K562 (cell line): ENCODE data around the gene P2RY6.

Source experiments
- BHLHE40 ChIP-seq: IDR thresholded peaks from 2 replicates; pipeline ENCODE4 v1.6.1; 2011; ENCODE audit warnings: low read length, improper control_type of control experiment
- CTCF ChIP-seq, 3 experiments: IDR thresholded peaks in 2 of 3; conservative IDR thresholded peaks in 1 of 3; 2 replicates each; pipeline ENCODE4 v1.5.1; 2011 to 2012; ENCODE audit warnings: low read length in 3 of 3, mild to moderate bottlenecking in 3 of 3, control low read depth in 2 of 3, improper control_type of control experiment in 1 of 3, inconsistent platforms in 1 of 3, low read depth in 1 of 3, mixed read lengths in 1 of 3, moderate library complexity in 1 of 3; ENCODE audit not compliant: insufficient read depth in 2 of 3
- DACH1 ChIP-seq: fragments of 450-650 bp; IDR thresholded peaks from 2 replicates; pipeline ENCODE4 v1.6.1; 2018; ENCODE audit not compliant: partially characterized antibody
- ESRRA ChIP-seq: fragments of 450-650 bp; IDR thresholded peaks from 2 replicates; pipeline ENCODE4 v1.6.1; 2014; ENCODE audit warnings: low read depth, mild to moderate bottlenecking, moderate library complexity, borderline replicate concordance
- EZH2 ChIP-seq: IDR thresholded peaks from 2 replicates; pipeline ENCODE4 v1.6.1; 2012; ENCODE audit warnings: low read depth, mild to moderate bottlenecking, inconsistent platforms, low read length, borderline replicate concordance
- GMEB1 ChIP-seq: fragments of 250-450 bp; sonication (Bioruptor Pico); IDR thresholded peaks from 2 replicates; pipeline ENCODE4 v1.4.0; 2020; ENCODE audit warnings: mild to moderate bottlenecking
- KAT8 ChIP-seq: fragments of 450-650 bp; IDR thresholded peaks from 2 replicates; pipeline ENCODE4 v1.6.1; 2016; ENCODE audit warnings: low read depth, mild to moderate bottlenecking
- PATZ1 ChIP-seq: fragments of 250-450 bp; sonication (Bioruptor Pico); IDR thresholded peaks from 2 replicates; pipeline ENCODE4 v1.5.0; 2020; ENCODE audit warnings: mild to moderate bottlenecking, borderline replicate concordance
- RBM39 ChIP-seq: fragments of 200-400 bp; formaldehyde crosslinking; optimal IDR thresholded peaks from 2 replicates; pipeline ENCODE3; 2018; ENCODE audit warnings: low read depth, low read length
- STAT5A ChIP-seq: IDR thresholded peaks from 2 replicates; pipeline ENCODE4 v1.6.1; 2012; ENCODE audit warnings: low read length, inconsistent platforms, borderline replicate concordance
- TAL1 ChIP-seq: fragments of 450-650 bp; IDR thresholded peaks from 2 replicates; pipeline ENCODE4 v1.6.1; 2016; ENCODE audit warnings: mild to moderate bottlenecking
- ZBTB12 ChIP-seq: fragments of 250-450 bp; sonication (Bioruptor Pico); IDR thresholded peaks from 2 replicates; pipeline ENCODE4 v1.4.0; 2020
- ZNF644 ChIP-seq: fragments of 200-800 bp; sonication (Bioruptor generic); IDR thresholded peaks from 2 replicates; pipeline ENCODE4 v1.6.1; 2016; ENCODE audit warnings: low read depth, missing genetic modification characterization, missing compliant biosample characterization
- TF ChIP-seq, protein P1 (sequence below): fragments of 250-450 bp; sonication (Bioruptor Pico); IDR thresholded peaks from 2 replicates; pipeline ENCODE4 v1.8.0; 2021; ENCODE audit warnings: moderate library complexity, mild to moderate bottlenecking, inconsistent platforms

- no peak for TF ChIP-seq TAL1
- TF ChIP-seq BHLHE40, result no peak
- TF ChIP-seq EZH2, result no peak
- no peak for TF ChIP-seq STAT5A
- no peak for TF ChIP-seq KAT8
- no peak for TF ChIP-seq ZBTB12 (CRISPR knock-in tag)
- TF ChIP-seq RBM39, result no peak
- no peak for TF ChIP-seq CTCF (IDR thresholded peaks at IDR 0.05 in 2 of 3, conservative IDR thresholded peaks at IDR 0.05 in 1 of 3; ENCODE audit: insufficient read depth in 2 of 3, low read depth in 1 of 3, low read length in 3 of 3)
- TF ChIP-seq ZNF644 (tag), result no peak
- TF ChIP-seq GMEB1 (CRISPR knock-in tag), result no peak
- no peak for TF ChIP-seq PATZ1 (CRISPR knock-in tag)
- no peak for TF ChIP-seq ESRRA
- no peak for TF ChIP-seq DACH1
- TF ChIP-seq, protein P1, sequence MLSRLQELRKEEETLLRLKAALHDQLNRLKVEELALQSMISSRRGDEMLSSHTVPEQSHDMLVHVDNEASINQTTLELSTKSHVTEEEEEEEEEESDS, result no peak
Observed at GRCh38 chr11:73343076-73343873, 71.1 kb downstream of the P2RY6 start.
